HepG2 (cell line): ENCODE measurements around the gene RAB6B. TPM values are rescaled to one million over a fixed set of nuclear protein-coding genes. Genes with fewer than 3 reads are reported as not detected.

ENCODE experiments used
- ATAC-seq: fragments of 200-7000 bp; cut with Tn5 transposase; 3 replicates; pipeline ENCODE4 v1.9.1; 2020; ENCODE audit warnings: mild to moderate bottlenecking, moderate library complexity
- BruUV-seq: library from RNA; stranded (reverse); fragments of 400-500 nt; replicated peaks from 2 replicates; lab custom pipeline; 2021; lab: Mats Ljungman, UMichigan
- CTCF ChIA-PET: fragments of 300-600 bp; formaldehyde crosslinking; extraction: SDS; loops from one replicate; lab custom pipeline; 2021; ENCODE audit warnings: low total read pairs, inconsistent platforms, low intra/inter-chr PET ratio; lab: Yijun Ruan, JAX
- POLR2A ChIA-PET: fragments of 350-600 bp; sonication (Branson Sonifier 250); formaldehyde crosslinking; loops from one replicate; lab custom pipeline; 2020; ENCODE audit warnings: antibody characterized with exemption, inconsistent platforms; lab: Yijun Ruan, JAX
- DNase-seq: peaks from one replicate; pipeline ENCODE4 v3.0.0-alpha.2; 2015; ENCODE audit warnings: low spot score
- FAIRE-seq: peaks from 3 replicates; lab custom pipeline; 2011; peaks lifted over from hg19 to GRCh38; lab: Jason Lieb, UNC
- H2AFZ ChIP-seq: one replicate; pipeline ENCODE4 v1.6.1; 2011; ENCODE audit warnings: low read length, inconsistent platforms
- H3K27ac ChIP-seq: fragments of 300-600 bp; 3 replicates; pipeline ENCODE4 v1.8.0; 2011; ENCODE audit warnings: mixed run types, mild to moderate bottlenecking, mixed read lengths, low read length, inconsistent platforms; ENCODE audit not compliant: insufficient read depth; ENCODE audit errors: extremely low read length
- H3K27me3 ChIP-seq, 2 experiments: fragments of 200-600 bp in 1 of 2; 2 replicates in 1 of 2; 3 replicates in 1 of 2; pipeline versions ENCODE4 v1.6.0 to v1.8.0; 2011; ENCODE audit warnings: low read length in 2 of 2, mild to moderate bottlenecking in 2 of 2, moderate library complexity in 2 of 2, inconsistent platforms in 1 of 2; ENCODE audit not compliant: insufficient read depth in 2 of 2, control insufficient read depth in 1 of 2
- H3K36me3 ChIP-seq, 2 experiments: fragments of 200-600 bp in 1 of 2; replicated peaks in 1 of 2; 2 replicates in 1 of 2; 3 replicates in 1 of 2; pipeline versions ENCODE4 v1.5.1 to v1.8.0; 2011; ENCODE audit warnings: low read length in 2 of 2, inconsistent platforms in 1 of 2; ENCODE audit not compliant: insufficient read depth in 2 of 2, control insufficient read depth in 1 of 2
- H3K4me1 ChIP-seq: 2 replicates; pipeline ENCODE4 v1.5.1; 2012; ENCODE audit warnings: low read length, inconsistent platforms; ENCODE audit not compliant: insufficient read depth
- H3K4me2 ChIP-seq: 2 replicates; pipeline ENCODE4 v1.6.0; 2011; ENCODE audit warnings: low read depth, low read length, inconsistent platforms
- H3K4me3 ChIP-seq, 3 experiments: fragments of 200-600 bp in 1 of 3; sonication (generic), shearing (Covaris generic) in 1 of 3; replicated peaks in 1 of 3; 2 replicates each; pipeline ENCODE4 v1.5.1; 2011 to 2016; ENCODE audit warnings: low read length in 3 of 3, inconsistent platforms in 2 of 3, low read depth in 2 of 3, mild to moderate bottlenecking in 2 of 3, control low read depth in 1 of 3, mixed read lengths in 1 of 3; ENCODE audit not compliant: insufficient read depth in 1 of 3
- H3K79me2 ChIP-seq: one replicate; pipeline ENCODE4 v1.6.1; 2011; ENCODE audit warnings: low read length, inconsistent platforms; ENCODE audit not compliant: insufficient read depth
- H3K9ac ChIP-seq: 2 replicates; pipeline ENCODE4 v1.6.0; 2011; ENCODE audit warnings: mild to moderate bottlenecking, low read depth, low read length, inconsistent platforms; ENCODE audit not compliant: insufficient read depth
- H3K9me3 ChIP-seq: 2 replicates; pipeline ENCODE4 v1.5.1; 2012; ENCODE audit warnings: mild to moderate bottlenecking, low read length
- H4K20me1 ChIP-seq: 2 replicates; pipeline ENCODE4 v1.6.0; 2011; ENCODE audit warnings: inconsistent platforms, mild to moderate bottlenecking, low read length, moderate library complexity; ENCODE audit not compliant: insufficient read depth
- FLYWCH1 ChIP-seq: sonication (generic); formaldehyde crosslinking; IDR thresholded peaks from 2 replicates; pipeline ENCODE4 v1.8.1; 2023; ENCODE audit warnings: mild to moderate bottlenecking, missing genetic modification reagents
- HNRNPUL1 ChIP-seq: fragments of 200-400 bp; formaldehyde crosslinking; IDR thresholded peaks from 2 replicates; pipeline ENCODE4 v1.6.1; 2017; ENCODE audit warnings: low read depth, mild to moderate bottlenecking, low read length, moderate library complexity
- NFKBIZ ChIP-seq: IDR thresholded peaks from 2 replicates; pipeline ENCODE4 v1.6.1; 2018; ENCODE audit warnings: missing genetic modification reagents, missing compliant biosample characterization
- RXRB ChIP-seq: IDR thresholded peaks from 2 replicates; pipeline ENCODE4 v1.6.1; 2016; ENCODE audit warnings: borderline replicate concordance, missing genetic modification reagents, missing compliant biosample characterization
- TBP ChIP-seq: sonication (generic); formaldehyde crosslinking; IDR thresholded peaks from 2 replicates; pipeline ENCODE4 v1.5.0; 2020; ENCODE audit warnings: missing genetic modification reagents
- TFDP1 ChIP-seq: IDR thresholded peaks from 2 replicates; pipeline ENCODE4 v1.6.1; 2016; ENCODE audit warnings: missing compliant biosample characterization, missing genetic modification reagents, borderline replicate concordance
- THRA ChIP-seq: sonication (generic); formaldehyde crosslinking; IDR thresholded peaks from 2 replicates; pipeline ENCODE4 v1.4.0; 2020; ENCODE audit warnings: missing genetic modification reagents, borderline replicate concordance
- THYN1 ChIP-seq: sonication (generic); formaldehyde crosslinking; IDR thresholded peaks from 2 replicates; pipeline ENCODE4 v1.8.1; 2023; ENCODE audit warnings: low read depth, mild to moderate bottlenecking, moderate library complexity, missing genetic modification reagents, borderline replicate concordance
- ZC3H4 ChIP-seq: sonication (generic); formaldehyde crosslinking; IDR thresholded peaks from 2 replicates; pipeline ENCODE4 v1.4.0; 2020; ENCODE audit warnings: missing genetic modification reagents, borderline replicate concordance
- ZFP1 ChIP-seq: IDR thresholded peaks from 2 replicates; pipeline ENCODE4 v1.6.1; 2016
- ZFP41 ChIP-seq: sonication (generic); formaldehyde crosslinking; IDR thresholded peaks from 2 replicates; pipeline ENCODE4 v1.4.0; 2020; ENCODE audit warnings: mild to moderate bottlenecking, missing genetic modification reagents, borderline replicate concordance
- ZNF644 ChIP-seq: IDR thresholded peaks from 2 replicates; pipeline ENCODE4 v1.6.1; 2016; ENCODE audit warnings: low read depth
- WGBS: methylation state at CpG from one replicate; pipeline ENCODE4 v1.1.6; 2017; ENCODE audit warnings: low lambda C conversion rate; 5-methylcytosine and 5-hydroxymethylcytosine counted together
- in situ Hi-C: cut with HindIII; loops from 2 replicates; pipeline ENCODE4 v1.10.0; 2017; ENCODE audit warnings: low pct_unique_long_range_greater_than_20kb; ENCODE audit not compliant: extremely low pct_ligation_motif_present
- intact Hi-C: fragments of 100-400 bp; cut with micrococcal nuclease; formaldehyde crosslinking; loops from one replicate; pipeline ENCODE4 v1.10.0; 2022; ENCODE audit not compliant: unreplicated experiment
- polyA plus RNA-seq, 8 experiments: library from polyadenylated mRNA; depleted of rRNA in 3 of 8; stranded (reverse) in 7 of 8; unstranded in 1 of 8; fragments of >200 nt; fragmentation: Illumina TruSeq in 4 of 8; extraction: Trizol in 4 of 8; gene quantifications; 2 replicates each; pipeline versions ENCODE4 v1.2.1 to v1.2.3, GENCODE V29; 2011 to 2016; ENCODE audit warnings: low read depth in 4 of 8, missing spikeins in 1 of 8, mixed read lengths in 1 of 8; ENCODE audit not compliant: insufficient read depth in 1 of 8
- total RNA-seq, 5 experiments: library from RNA; depleted of rRNA; stranded (reverse); fragments of >200 nt; fragmentation: Illumina TruSeq; extraction: Trizol; gene quantifications; 2 replicates each; pipeline ENCODE4 v1.2.3, GENCODE V29; 2016; ENCODE audit warnings: low read depth in 1 of 5
- TF ChIP-seq, protein P1 (sequence below): sonication (generic); formaldehyde crosslinking; IDR thresholded peaks from 2 replicates; pipeline ENCODE4 v1.5.0; 2020; ENCODE audit warnings: missing genetic modification reagents, mild to moderate bottlenecking, borderline replicate concordance
- TF ChIP-seq, protein P2 (sequence below): sonication (generic); formaldehyde crosslinking; IDR thresholded peaks from 2 replicates; pipeline ENCODE4 v1.4.0; 2020; ENCODE audit warnings: mild to moderate bottlenecking, missing genetic modification reagents

Gene RAB6B
- total and polyA plus RNA-seq, 2 of the 13 experiments (the other 11 are each of a cell fraction or from before 2014, with no cell fraction given): 0.16 TPM; not detected in 1

DNA sequence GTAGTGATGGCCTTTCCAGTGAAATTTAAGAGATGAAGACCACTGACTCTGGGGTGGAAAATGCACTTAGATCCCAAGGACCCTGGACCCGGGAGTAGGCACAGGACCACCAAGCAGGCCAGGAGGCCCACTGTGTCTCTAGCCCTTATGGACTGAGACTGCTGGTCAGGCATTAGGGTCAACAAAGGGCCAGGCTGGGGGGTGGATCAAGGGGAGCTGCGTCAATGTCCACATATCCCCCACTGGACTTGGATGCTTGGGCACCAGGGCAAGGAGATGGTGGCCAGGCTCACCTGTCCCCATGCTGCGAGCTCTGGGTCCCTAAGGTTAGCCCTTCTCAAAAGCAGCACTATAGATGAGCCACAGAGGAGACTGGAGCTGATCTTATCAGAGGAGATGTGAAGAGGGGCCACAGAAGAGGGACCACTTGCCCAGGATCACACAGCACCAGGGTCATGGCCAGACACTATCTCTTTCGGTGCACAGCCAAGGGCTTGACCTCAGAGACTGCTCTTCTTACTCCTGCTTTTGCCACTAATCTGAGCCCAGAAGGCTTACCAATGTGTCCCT, 14.7 kb downstream of the RAB6B start:
- Histone ChIP-seq H3K4me3 (no peak overlapping the region), H3K27me3 (peaks cover 1 to 12% of the 10 kb centered on the region in 2 experiments; a peak in 3 of 5 replicates), H3K9me3 (no peaks in the 10 kb centered on the region), H2AFZ (no peak overlapping the region), H3K9ac (no peak overlapping the region), H3K4me1 (no peaks in the 10 kb centered on the region), H3K36me3 (no peaks in the 10 kb centered on the region)
- ChIA-PET POLR2A (no interaction called here), CTCF (no interaction called here)
- intact Hi-C loops: no loop called here
- DNase-seq: no peak
- TF ChIP-seq TFDP1: no peak
- TF ChIP-seq FLYWCH1 (CRISPR knock-in tag): no peak
- TF ChIP-seq, all 625 proteins: peak for 0
- no peak overlapping the region for H3K4me2 ChIP-seq
- BruUV-seq: no TSS peak
- no peaks in the 10 kb centered on the region for H3K79me2 ChIP-seq
- no peak for FAIRE-seq
- no peaks in the 10 kb centered on the region for H4K20me1 ChIP-seq
- no peak for ATAC-seq
- H3K27ac ChIP-seq: no peak overlapping the region
- in situ Hi-C loops: no loop called here
- 0% methylated on average over 1 of the region's 4 CpGs for WGBS

DNA sequence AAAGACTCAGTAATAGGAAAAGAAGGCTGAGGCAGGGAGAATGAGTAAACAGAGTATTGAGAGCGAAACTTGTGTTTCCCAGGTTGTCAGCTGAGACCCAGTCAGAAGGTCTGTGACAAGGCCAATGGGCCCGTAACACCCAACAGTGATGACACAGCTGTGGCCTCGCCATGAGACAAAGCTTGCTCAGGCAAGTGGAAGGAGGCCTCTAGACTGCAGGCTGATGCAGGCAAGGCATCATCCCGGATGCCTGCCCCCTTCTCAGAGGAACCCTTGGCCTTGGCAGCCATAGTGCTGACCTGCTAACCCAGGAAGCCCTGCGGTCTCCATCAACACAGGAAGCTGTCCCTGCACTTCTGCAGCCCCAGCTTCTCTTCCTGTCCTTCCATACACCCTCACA, 15.4 kb downstream of the RAB6B start:
- Histone ChIP-seq H3K36me3 (no peaks in the 10 kb centered on the region), H3K27ac (no peak overlapping the region), H3K4me3 (no peak overlapping the region), H3K79me2 (no peaks in the 10 kb centered on the region), H3K9me3 (no peaks in the 10 kb centered on the region), H3K9ac (no peak overlapping the region), H3K4me2 (no peak overlapping the region), H2AFZ (no peak overlapping the region), H3K4me1 (no peaks in the 10 kb centered on the region), H3K27me3 (peaks cover 1 to 12% of the 10 kb centered on the region in 2 experiments; a peak in 3 of 5 replicates), H4K20me1 (no peaks in the 10 kb centered on the region)
- no TSS peak for BruUV-seq
- DNase-seq (no peak), ATAC-seq (no peak), FAIRE-seq (no peak)
- ChIA-PET CTCF (no interaction called here), POLR2A (no interaction called here)
- in situ Hi-C loops (no loop called here), intact Hi-C loops (no loop called here)
- WGBS: 22% methylated on average over 3 of the region's 5 CpGs
- TF ChIP-seq ZFP1 (CRISPR knock-in tag) (no peak), RXRB (CRISPR knock-in tag) (no peak), ZC3H4 (no peak), THYN1 (CRISPR knock-in tag) (no peak), ZFP41 (CRISPR knock-in tag) (no peak), TFDP1 (no peak), NFKBIZ (CRISPR knock-in tag) (no peak), ZNF644 (CRISPR knock-in tag) (no peak), THRA (CRISPR knock-in tag) (no peak), TBP (CRISPR knock-in tag) (no peak), HNRNPUL1 (no peak)
- TF ChIP-seq, protein P1, sequence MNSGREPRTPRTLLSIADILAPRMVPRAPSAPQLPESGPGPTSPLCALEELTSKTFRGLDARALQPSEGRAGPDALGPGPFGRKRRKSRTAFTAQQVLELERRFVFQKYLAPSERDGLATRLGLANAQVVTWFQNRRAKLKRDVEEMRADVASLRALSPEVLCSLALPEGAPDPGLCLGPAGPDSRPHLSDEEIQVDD: no peak
- TF ChIP-seq, protein P2, sequence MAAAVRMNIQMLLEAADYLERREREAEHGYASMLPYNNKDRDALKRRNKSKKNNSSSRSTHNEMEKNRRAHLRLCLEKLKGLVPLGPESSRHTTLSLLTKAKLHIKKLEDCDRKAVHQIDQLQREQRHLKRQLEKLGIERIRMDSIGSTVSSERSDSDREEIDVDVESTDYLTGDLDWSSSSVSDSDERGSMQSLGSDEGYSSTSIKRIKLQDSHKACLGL (CRISPR knock-in tag): no peak
